Left ventricle myocardium superior (tissue), 1 donor: Measurements from ENCODE around the gene NIT1. TPM values are rescaled to one million over a fixed set of nuclear protein-coding genes. Genes with fewer than 3 reads are reported as not detected.
"Not testable (repeated sequence)": the region's sequence is repeated elsewhere in the genome, so short reads cannot be mapped to it uniquely, and the experiment has no call there.

Experiments
- ATAC-seq: fragments of 200-7000 bp; cut with Tn5 transposase; one replicate; pipeline ENCODE4 v1.9.1; 2020; ENCODE audit warnings: mild to moderate bottlenecking, moderate library complexity
- DNase-seq: peaks from one replicate; pipeline ENCODE4 v3.0.0-alpha.2; 2020
- intact Hi-C: fragments of 100-400 bp; cut with micrococcal nuclease; formaldehyde crosslinking; loops from one replicate; pipeline ENCODE4 v1.11.0; 2022
- total RNA-seq: library from RNA; stranded (reverse); fragmentation: NEBNext Ultra II Directional; extraction: Animal tissue kit (Norgen Biotek cat#: 25700); gene quantifications from one replicate; pipeline ENCODE4 v1.2.1, GENCODE V29; 2021
- donor health status: DM: no; HTN: yes; CAD: no; lungs with severe emphysema.

Gene NIT1
- total RNA-seq, 1 donor from 2014 or later = 33.0 TPM

- ATAC-seq (no peak), DNase-seq (no peak)
- intact Hi-C loops = loop anchor here (10.0 kb wide), 1 partner anchor 104 kb away; no protein-coding TSS in a partner anchor
Measured at GRCh38 chr1:161099090-161099802, 18.7 kb upstream of the NIT1 start.

GRCh38 chr1:161100556-161100955 is 17.3 kb upstream of the NIT1 start:
- no peak for ATAC-seq
- no peak for DNase-seq
- intact Hi-C loops = no loop called here

GRCh38 chr1:161106431-161106830 is 11.5 kb upstream of the NIT1 start:
- intact Hi-C loops = no loop called here
- DNase-seq (no peak), ATAC-seq (no peak)

DNA sequence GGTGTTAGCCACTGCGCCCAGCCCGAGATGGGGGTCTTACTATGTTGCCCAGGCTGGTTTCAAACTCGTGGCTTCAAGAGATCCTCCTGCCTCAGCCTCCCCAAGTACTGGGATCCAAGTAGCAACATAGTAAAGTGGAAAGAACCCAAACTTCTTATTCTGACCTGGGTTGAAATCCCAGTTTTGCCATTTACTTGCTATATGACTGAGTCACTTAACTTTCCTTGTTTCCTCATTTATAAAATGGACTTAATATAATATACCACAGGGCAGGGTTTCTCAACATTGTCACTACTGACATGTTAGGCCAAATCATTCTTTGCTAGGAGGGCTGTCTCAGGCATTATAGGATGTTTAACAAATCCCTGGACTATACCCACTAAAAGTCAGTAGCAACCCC is 6.8 kb upstream of the NIT1 start:
- no peak for DNase-seq
- no peak for ATAC-seq
- intact Hi-C loops = no loop called here

DNA sequence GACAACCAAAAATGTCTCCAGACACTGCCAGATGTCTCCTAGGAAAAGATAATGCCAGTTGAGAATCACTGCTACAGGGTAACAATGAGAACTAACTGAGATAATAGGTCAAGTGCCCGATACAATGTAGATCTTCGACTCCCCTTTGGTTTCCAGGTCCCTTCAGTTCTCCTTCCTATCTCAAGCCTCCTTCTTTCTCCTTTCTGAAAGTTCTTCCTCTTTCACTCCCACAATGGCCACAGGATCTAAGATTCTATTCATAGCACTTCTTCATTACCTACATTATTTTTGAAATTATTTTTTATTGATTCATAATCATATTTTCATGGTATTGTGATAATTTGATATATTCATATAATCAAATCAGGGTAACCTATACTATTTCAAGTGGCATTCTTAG is 6.4 kb upstream of the NIT1 start:
- no peak for ATAC-seq
- DNase-seq = no peak
- intact Hi-C loops = no loop called here

DNA sequence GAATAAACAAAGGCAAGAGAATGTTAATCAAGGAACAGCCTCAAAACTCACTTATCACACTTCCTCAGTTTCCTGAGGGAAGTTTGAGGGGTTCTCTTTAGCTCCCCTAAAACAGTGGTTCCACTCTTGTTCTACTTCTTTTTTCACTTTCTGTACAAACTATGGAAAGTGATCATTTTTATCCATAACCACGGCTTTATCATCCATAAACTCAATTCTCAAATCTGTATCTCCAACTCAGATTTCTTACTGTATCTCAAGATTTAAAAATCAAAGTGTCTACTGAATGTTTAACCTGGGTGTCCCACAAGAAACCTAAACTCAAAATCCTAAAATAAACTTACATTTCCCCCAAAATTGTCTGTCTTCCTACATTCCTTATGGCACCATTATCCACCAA is 4.0 kb upstream of the NIT1 start:
- intact Hi-C loops = no loop called here
- DNase-seq (no peak), ATAC-seq (no peak)

DNA sequence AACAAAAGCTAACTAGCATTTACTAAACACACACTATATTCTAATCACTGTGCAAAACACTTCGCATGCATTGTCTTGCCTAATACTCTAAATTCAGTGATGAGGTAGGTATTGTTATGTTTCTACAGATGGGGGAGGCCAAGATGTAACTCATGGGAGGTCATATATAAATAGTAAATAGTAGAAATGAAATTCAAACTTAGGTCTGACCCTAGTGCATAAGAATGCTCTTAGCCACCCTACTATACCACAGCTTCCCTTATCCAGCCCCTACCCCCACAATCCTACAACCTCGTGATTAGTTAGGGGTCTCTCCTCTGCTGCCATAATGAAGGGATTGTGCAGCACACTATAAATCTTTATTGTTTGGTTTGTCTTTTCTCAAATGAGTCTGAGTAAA is 3.3 kb upstream of the NIT1 start:
- no peak for ATAC-seq
- no peak for DNase-seq
- intact Hi-C loops = no loop called here

- intact Hi-C loops = no loop called here
- ATAC-seq = no peak
- no peak for DNase-seq
Measured at GRCh38 chr1:161115132-161115711, 2.7 kb upstream of the NIT1 start.

GRCh38 chr1:161115961-161116360 is 1.9 kb upstream of the NIT1 start:
- ATAC-seq, DNase-seq, intact Hi-C loops: not testable (repeated sequence)

GRCh38 chr1:161119092-161119903 is 1.4 kb downstream of the NIT1 start:
- DNase-seq = peak; percentile 68
- peak; percentile 39 for ATAC-seq
- intact Hi-C loops = no loop called here

DNA sequence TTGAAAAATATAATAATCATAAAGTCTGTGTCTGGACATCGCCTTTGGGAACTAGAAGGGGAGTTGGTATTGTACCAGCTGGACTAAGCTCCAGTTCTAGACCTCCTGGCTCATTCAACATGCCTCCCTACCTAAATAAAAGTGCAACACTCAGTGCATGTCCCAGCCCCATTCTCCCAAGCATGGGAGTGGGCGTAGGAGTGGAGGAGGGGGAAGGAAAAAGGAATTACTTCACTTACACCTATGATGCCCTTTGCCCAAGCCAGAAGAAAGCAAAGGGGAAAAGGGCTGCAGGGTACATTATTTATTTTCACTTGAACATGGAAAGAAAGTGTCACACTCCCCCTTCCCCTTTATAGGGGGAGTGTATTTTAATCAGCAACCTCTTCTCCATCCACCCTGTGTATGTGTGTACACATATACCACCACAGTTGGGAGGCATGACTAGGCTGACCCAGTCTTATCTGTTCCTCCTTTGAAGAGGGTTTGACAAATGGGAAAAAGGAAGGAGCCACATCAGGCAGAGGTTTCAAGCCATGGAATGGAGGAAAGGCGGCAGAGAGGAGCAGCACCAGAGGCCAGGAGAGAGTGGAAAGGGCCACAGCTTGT is 3.2 kb downstream of the NIT1 start:
- ATAC-seq (no peak), DNase-seq (no peak)
- intact Hi-C loops = no loop called here

GRCh38 chr1:161121834-161122233 is 3.9 kb downstream of the NIT1 start:
- DNase-seq (no peak), ATAC-seq (no peak)
- intact Hi-C loops = no loop called here

GRCh38 chr1:161122967-161123366 is 5.1 kb downstream of the NIT1 start:
- no peak for ATAC-seq
- DNase-seq = no peak
- intact Hi-C loops = no loop called here

- ATAC-seq (no peak), DNase-seq (no peak)
- intact Hi-C loops = no loop called here
Measured at GRCh38 chr1:161127649-161128048, 9.7 kb downstream of the NIT1 start.

- ATAC-seq = no peak
- intact Hi-C loops = no loop called here
- no peak for DNase-seq
Measured at GRCh38 chr1:161128591-161129420, 10.9 kb downstream of the NIT1 start.

- DNase-seq = no peak
- ATAC-seq = no peak
- intact Hi-C loops = no loop called here
Measured at GRCh38 chr1:161130266-161130665, 12.4 kb downstream of the NIT1 start.

- ATAC-seq (peak; percentile 23), DNase-seq (no peak)
- intact Hi-C loops = no loop called here
Measured at GRCh38 chr1:161131523-161132409, 13.9 kb downstream of the NIT1 start.
